IPS-20b (cell line): Measurements from ENCODE around the gene PRPF4.

Experiments used
- H3K27ac ChIP-seq: one replicate; pipeline ENCODE4 v1.5.1; 2013; ENCODE audit warnings: low read length
- H3K27me3 ChIP-seq: 2 replicates; pipeline ENCODE4 v1.6.1; 2013; ENCODE audit warnings: mild to moderate bottlenecking, low read length, inconsistent platforms; ENCODE audit not compliant: insufficient read depth
- H3K36me3 ChIP-seq: 2 replicates; pipeline ENCODE4 v1.6.1; 2013; ENCODE audit warnings: low read depth, mild to moderate bottlenecking, inconsistent platforms, low read length, moderate library complexity; ENCODE audit not compliant: insufficient read depth
- H3K4me1 ChIP-seq: 2 replicates; pipeline ENCODE4 v1.6.1; 2013; ENCODE audit warnings: mild to moderate bottlenecking, control low read depth, inconsistent platforms, low read length, moderate library complexity; ENCODE audit not compliant: insufficient read depth
- H3K4me3 ChIP-seq: 2 replicates; pipeline ENCODE4 v1.5.1; 2013; ENCODE audit warnings: mild to moderate bottlenecking, low read length, inconsistent platforms
- H3K9ac ChIP-seq: 2 replicates; pipeline ENCODE4 v1.6.1; 2013; ENCODE audit warnings: low read depth, mild to moderate bottlenecking, inconsistent platforms, low read length, moderate library complexity
- H3K9me3 ChIP-seq: 2 replicates; pipeline ENCODE4 v1.6.1; 2013; ENCODE audit warnings: mild to moderate bottlenecking, low read depth, low read length, inconsistent platforms; ENCODE audit not compliant: insufficient read depth

Gene PRPF4

DNA sequence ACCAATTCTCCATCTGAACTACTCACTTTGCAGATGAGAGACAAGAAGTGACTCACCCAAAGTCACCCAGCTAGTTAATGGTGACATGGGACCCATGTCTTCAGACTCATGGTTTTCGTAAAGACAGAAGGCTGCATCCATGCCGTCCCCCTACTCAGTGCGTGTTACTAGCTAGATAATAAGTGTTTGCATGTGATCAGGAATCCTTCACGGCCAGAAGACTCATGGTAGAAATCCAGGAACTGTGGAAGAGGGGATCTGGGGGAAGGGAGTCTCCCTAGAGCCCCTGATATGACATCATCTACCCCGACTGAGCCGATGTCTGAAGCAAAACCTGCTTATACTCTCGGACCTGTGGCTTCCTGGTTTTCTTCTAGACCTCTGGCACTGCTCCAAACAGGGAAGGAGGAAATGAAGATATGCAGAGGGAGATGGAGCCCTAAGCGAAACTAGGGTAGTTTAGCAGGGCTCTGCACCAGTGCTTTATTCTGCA, 24.4 kb downstream of the PRPF4 start:
- no peaks in the 10 kb centered on the region for H3K27me3 ChIP-seq
- no peak overlapping the region for H3K27ac ChIP-seq
- no peaks in the 10 kb centered on the region for H3K9me3 ChIP-seq
- no peaks in the 10 kb centered on the region for H3K36me3 ChIP-seq
- H3K4me1 ChIP-seq: no peaks in the 10 kb centered on the region
- H3K4me3 ChIP-seq: no peak overlapping the region
- H3K9ac ChIP-seq: no peak overlapping the region

GRCh38 chr9:113301548-113301947, 26.1 kb downstream of the PRPF4 start:
- H3K9ac ChIP-seq: no peak overlapping the region
- H3K4me1 ChIP-seq: no peaks in the 10 kb centered on the region
- H3K4me3 ChIP-seq: no peak overlapping the region
- H3K36me3 ChIP-seq: no peaks in the 10 kb centered on the region
- no peaks in the 10 kb centered on the region for H3K9me3 ChIP-seq
- no peak overlapping the region for H3K27ac ChIP-seq
- H3K27me3 ChIP-seq: no peaks in the 10 kb centered on the region

- Histone ChIP-seq H3K27me3 (no peaks in the 10 kb centered on the region), H3K9me3 (no peaks in the 10 kb centered on the region), H3K4me1 (no peaks in the 10 kb centered on the region), H3K4me3 (no peak within 1 kb of the TSS), H3K9ac (no peak within 1 kb of the TSS), H3K27ac (no peak within 1 kb of the TSS), H3K36me3 (no peaks in the 10 kb centered on the region)
These were observed 27.4 kb downstream of the PRPF4 start, which contains the start of gene RNF183 for GRCh38 chr9:113302792-113303418. RNF183 (minus strand) TSS chr9:113303376; CDS start chr9:113298184, 5,192 bp downstream.

DNA sequence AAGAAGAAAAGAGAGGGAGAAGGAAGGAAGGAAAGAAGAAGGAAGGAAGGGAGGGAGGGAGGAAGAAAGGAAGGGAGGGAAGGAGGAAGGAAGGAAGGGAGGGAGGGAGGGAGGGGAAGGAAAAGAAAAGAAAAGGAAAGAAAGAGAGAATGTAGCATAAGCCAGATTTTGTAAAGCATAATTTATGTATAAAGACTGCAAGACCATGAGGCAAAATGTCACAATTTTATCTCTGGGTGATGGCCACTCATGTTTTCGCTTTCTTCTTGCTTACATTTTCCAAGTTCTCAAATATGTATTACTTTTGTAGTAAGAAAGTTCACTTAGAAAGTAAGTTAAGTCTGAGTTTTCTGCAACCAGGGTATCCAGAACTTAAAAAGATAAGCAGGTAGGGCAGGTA, 31.1 kb downstream of the PRPF4 start:
- Histone ChIP-seq H3K4me1 (no peaks in the 10 kb centered on the region), H3K9me3 (no peaks in the 10 kb centered on the region), H3K36me3 (no peaks in the 10 kb centered on the region), H3K4me3 (no peak overlapping the region), H3K9ac (no peak overlapping the region), H3K27me3 (no peaks in the 10 kb centered on the region), H3K27ac (no peak overlapping the region)

GRCh38 chr9:113307396-113307975, 32.0 kb downstream of the PRPF4 start:
- Histone ChIP-seq H3K27me3 (no peaks in the 10 kb centered on the region), H3K27ac (no peak overlapping the region), H3K9me3 (no peaks in the 10 kb centered on the region), H3K36me3 (no peaks in the 10 kb centered on the region), H3K9ac (no peak overlapping the region), H3K4me3 (no peak overlapping the region), H3K4me1 (no peaks in the 10 kb centered on the region)

GRCh38 chr9:113309204-113309813, 33.9 kb downstream of the PRPF4 start:
- H3K4me3 ChIP-seq: no peak overlapping the region
- H3K9ac ChIP-seq: no peak overlapping the region
- H3K4me1 ChIP-seq: no peaks in the 10 kb centered on the region
- no peaks in the 10 kb centered on the region for H3K9me3 ChIP-seq
- no peaks in the 10 kb centered on the region for H3K36me3 ChIP-seq
- H3K27ac ChIP-seq: no peak overlapping the region
- H3K27me3 ChIP-seq: no peaks in the 10 kb centered on the region

GRCh38 chr9:113310538-113310937, 35.1 kb downstream of the PRPF4 start:
- H3K27me3 ChIP-seq: no peaks in the 10 kb centered on the region
- H3K27ac ChIP-seq: no peak overlapping the region
- no peak overlapping the region for H3K4me3 ChIP-seq
- H3K4me1 ChIP-seq: no peaks in the 10 kb centered on the region
- H3K36me3 ChIP-seq: no peaks in the 10 kb centered on the region
- H3K9me3 ChIP-seq: no peaks in the 10 kb centered on the region
- H3K9ac ChIP-seq: no peak overlapping the region

GRCh38 chr9:113311961-113312360, 36.5 kb downstream of the PRPF4 start:
- Histone ChIP-seq H3K4me1 (no peaks in the 10 kb centered on the region), H3K27ac (no peak overlapping the region), H3K36me3 (no peaks in the 10 kb centered on the region)

GRCh38 chr9:113313261-113313660, 37.8 kb downstream of the PRPF4 start:
- Histone ChIP-seq H3K9me3 (no peaks in the 10 kb centered on the region), H3K27me3 (no peaks in the 10 kb centered on the region), H3K4me1 (no peaks in the 10 kb centered on the region), H3K27ac (no peak overlapping the region), H3K9ac (no peak overlapping the region), H3K36me3 (no peaks in the 10 kb centered on the region), H3K4me3 (no peak overlapping the region)

More at GRCh38 chr9:113311961-113312360, 36.5 kb downstream of the PRPF4 start:
- Histone ChIP-seq H3K9ac (no peak overlapping the region), H3K4me3 (no peak overlapping the region), H3K27me3 (no peaks in the 10 kb centered on the region), H3K9me3 (no peaks in the 10 kb centered on the region)

GRCh38 chr9:113315231-113315630, 39.8 kb downstream of the PRPF4 start:
- Histone ChIP-seq H3K27me3 (no peaks in the 10 kb centered on the region; the same call in 1 of the 2 replicates), H3K9ac (no peak overlapping the region), H3K27ac (no peak overlapping the region), H3K4me3 (no peak overlapping the region), H3K9me3 (no peaks in the 10 kb centered on the region), H3K36me3 (no peaks in the 10 kb centered on the region), H3K4me1 (no peaks in the 10 kb centered on the region)

GRCh38 chr9:113316030-113316429, 40.6 kb downstream of the PRPF4 start:
- no peak overlapping the region for H3K9ac ChIP-seq
- no peaks in the 10 kb centered on the region for H3K36me3 ChIP-seq
- H3K4me1 ChIP-seq: no peaks in the 10 kb centered on the region
- H3K27me3 ChIP-seq: no peaks in the 10 kb centered on the region; the same call in 1 of the 2 replicates
- H3K4me3 ChIP-seq: no peak overlapping the region
- no peak overlapping the region for H3K27ac ChIP-seq
- no peaks in the 10 kb centered on the region for H3K9me3 ChIP-seq

DNA sequence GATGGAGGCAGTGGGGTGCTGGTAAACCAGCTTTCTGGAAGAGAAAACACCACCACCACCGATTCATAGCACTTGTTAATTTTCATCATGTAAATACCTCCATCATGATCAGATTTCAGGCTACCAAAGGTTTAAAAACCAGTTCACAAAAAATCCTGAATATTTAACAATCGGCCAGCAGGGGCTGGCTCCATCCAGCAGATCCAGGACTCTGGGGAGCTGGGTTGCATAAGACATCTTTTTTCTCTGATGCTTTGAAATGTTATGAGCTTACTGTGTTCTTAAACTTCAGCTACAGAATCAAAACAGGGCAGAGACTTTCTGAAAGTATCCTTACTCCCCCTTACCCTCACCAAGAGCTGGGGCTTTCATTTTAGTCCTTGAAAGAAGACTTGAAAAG, 42.3 kb downstream of the PRPF4 start:
- H3K27me3 ChIP-seq: no peaks in the 10 kb centered on the region; the same call in 1 of the 2 replicates
- no peak overlapping the region for H3K4me3 ChIP-seq
- no peak overlapping the region for H3K27ac ChIP-seq
- no peak overlapping the region for H3K9ac ChIP-seq
- no peaks in the 10 kb centered on the region for H3K36me3 ChIP-seq
- H3K9me3 ChIP-seq: no peaks in the 10 kb centered on the region
- H3K4me1 ChIP-seq: no peaks in the 10 kb centered on the region
